ENCODE data around the gene GRAMD2B.

- TF ChIP-seq POLR2A (IDR thresholded peaks at IDR 0.05; ENCODE audit: low read length): no peak
- TF ChIP-seq GATA1 (IDR thresholded peaks at IDR 0.05; ENCODE audit: low read depth, low read length): no peak
Measured at GRCh38 chr5:126433701-126434100, 10.5 kb downstream of the GRAMD2B start.
